ENCODE data around the gene SPHK2.
A peak's percentile ranks its signal among the peaks of the same experiment; 100 is the strongest.

Gene SPHK2

GRCh38 chr19:48595833-48596232 lies 23.5 kb upstream of the SPHK2 start:
- Mint-ChIP-seq H3K4me3 (no peak overlapping the region), H3K9me3 (no peaks in the 10 kb centered on the region)

GRCh38 chr19:48596237-48596636 lies 23.1 kb upstream of the SPHK2 start:
- Mint-ChIP-seq H3K36me3 (ENCODE audit: low read depth) (no peaks in the 10 kb centered on the region), H3K4me3 (no peak overlapping the region), H3K27ac (peak overlapping the region; percentile 39), H3K27me3 (ENCODE audit: low read depth, poor library complexity) (peaks cover 11% of the 10 kb centered on the region), H3K4me1 (peaks cover 10% of the 10 kb centered on the region), H3K9me3 (no peaks in the 10 kb centered on the region)
- no peak for DNase-seq
- no peak for TF ChIP-seq CTCF (IDR thresholded peaks at IDR 0.05)

More at GRCh38 chr19:48595833-48596232, 23.5 kb upstream of the SPHK2 start:
- no peak overlapping the region for H3K27ac Mint-ChIP-seq
- peaks cover 15% of the 10 kb centered on the region for H3K27me3 Mint-ChIP-seq (ENCODE audit: low read depth, poor library complexity)
- no peak for TF ChIP-seq CTCF (IDR thresholded peaks at IDR 0.05)
- peaks cover 10% of the 10 kb centered on the region for H3K4me1 Mint-ChIP-seq
- no peaks in the 10 kb centered on the region for H3K36me3 Mint-ChIP-seq (ENCODE audit: low read depth)
- DNase-seq, result no peak

- no peak for DNase-seq
- H3K4me3 Mint-ChIP-seq, result no peak overlapping the region
- peaks cover 10% of the 10 kb centered on the region for H3K4me1 Mint-ChIP-seq
- no peak for TF ChIP-seq CTCF (IDR thresholded peaks at IDR 0.05)
- peaks cover 7% of the 10 kb centered on the region for H3K27me3 Mint-ChIP-seq (ENCODE audit: low read depth, poor library complexity)
- no peaks in the 10 kb centered on the region for H3K36me3 Mint-ChIP-seq (ENCODE audit: low read depth)
- H3K9me3 Mint-ChIP-seq, result no peaks in the 10 kb centered on the region
- no peak overlapping the region for H3K27ac Mint-ChIP-seq
These were observed 22.4 kb upstream of the SPHK2 start for GRCh38 chr19:48596679-48597465.

GRCh38 chr19:48598996-48599700 lies 20.2 kb upstream of the SPHK2 start:
- H3K4me3 Mint-ChIP-seq, result no peak overlapping the region
- no peak overlapping the region for H3K27ac Mint-ChIP-seq
- no peaks in the 10 kb centered on the region for H3K9me3 Mint-ChIP-seq
- no peak for DNase-seq
- TF ChIP-seq CTCF (IDR thresholded peaks at IDR 0.05), result no peak
- no peaks in the 10 kb centered on the region for H3K36me3 Mint-ChIP-seq (ENCODE audit: low read depth)
- H3K27me3 Mint-ChIP-seq (ENCODE audit: low read depth, poor library complexity), result no peaks in the 10 kb centered on the region
- H3K4me1 Mint-ChIP-seq, result peaks cover 13% of the 10 kb centered on the region

- no peak for TF ChIP-seq CTCF (IDR thresholded peaks at IDR 0.05)
- no peaks in the 10 kb centered on the region for H3K9me3 Mint-ChIP-seq
These were observed 18.5 kb upstream of the SPHK2 start for GRCh38 chr19:48600679-48601417.

More at GRCh38 chr19:48600679-48601417, 18.5 kb upstream of the SPHK2 start:
- Mint-ChIP-seq H3K4me3 (no peak overlapping the region), H3K27ac (no peak overlapping the region), H3K4me1 (peaks cover 13% of the 10 kb centered on the region), H3K27me3 (ENCODE audit: low read depth, poor library complexity) (peaks cover under 1% of the 10 kb centered on the region), H3K36me3 (ENCODE audit: low read depth) (no peaks in the 10 kb centered on the region)
- DNase-seq, result no peak
